GM18499 (cell line): Measurements from ENCODE around the gene URB2.
"Not testable (repeated sequence)": the region's sequence is repeated elsewhere in the genome, so short reads cannot be mapped to it uniquely, and the experiment has no call there.

Experiments
- ATAC-seq: cut with Tn5 transposase; IDR thresholded peaks from one replicate; pipeline ENCODE4 v1.9.1; 2021; ENCODE audit warnings: moderate number of reproducible peaks; ENCODE audit not compliant: insufficient read depth, unreplicated experiment

Gene URB2

DNA sequence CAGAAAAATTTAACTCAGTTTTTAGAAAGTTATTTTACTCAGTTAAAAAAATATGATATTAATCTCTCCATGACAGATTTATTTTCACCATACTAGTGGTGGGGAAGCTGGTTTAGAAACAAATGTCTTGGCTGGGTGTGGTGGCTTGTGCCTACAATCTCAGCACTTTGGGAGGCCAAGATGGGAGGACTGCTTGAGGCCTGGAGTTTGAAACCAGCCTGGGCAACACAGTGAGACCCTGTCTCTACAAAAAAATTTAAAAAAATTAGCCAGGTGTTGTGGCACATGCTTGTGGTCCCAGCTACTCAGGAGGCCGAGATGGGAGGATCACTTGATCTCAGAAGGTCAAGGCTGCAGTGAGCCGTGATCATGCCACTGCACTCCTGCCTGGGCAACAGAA, 17.5 kb upstream of the URB2 start:
- no peak for ATAC-seq

DNA sequence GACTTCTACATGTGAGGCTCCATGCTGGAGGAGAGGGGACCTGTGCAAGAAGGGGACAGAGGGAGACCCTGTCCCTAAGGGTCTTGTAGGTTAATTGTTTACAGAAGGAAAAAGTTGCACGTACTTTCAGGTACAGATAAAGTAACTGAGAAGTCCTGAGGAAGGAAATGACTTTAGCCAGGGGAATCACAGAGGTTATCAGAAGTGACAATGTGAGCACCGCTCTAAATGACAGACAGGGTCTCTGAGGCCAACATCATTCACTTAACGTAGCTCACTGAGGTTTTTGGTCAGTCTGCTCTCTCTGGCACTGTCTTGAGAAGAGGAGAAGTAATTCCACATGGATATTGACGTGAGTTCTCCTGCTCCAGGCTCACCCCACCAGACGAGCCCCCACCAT, 12.1 kb upstream of the URB2 start:
- no peak for ATAC-seq

- ATAC-seq = no peak
Observed at GRCh38 chr1:229614701-229615100, 11.3 kb upstream of the URB2 start.

DNA sequence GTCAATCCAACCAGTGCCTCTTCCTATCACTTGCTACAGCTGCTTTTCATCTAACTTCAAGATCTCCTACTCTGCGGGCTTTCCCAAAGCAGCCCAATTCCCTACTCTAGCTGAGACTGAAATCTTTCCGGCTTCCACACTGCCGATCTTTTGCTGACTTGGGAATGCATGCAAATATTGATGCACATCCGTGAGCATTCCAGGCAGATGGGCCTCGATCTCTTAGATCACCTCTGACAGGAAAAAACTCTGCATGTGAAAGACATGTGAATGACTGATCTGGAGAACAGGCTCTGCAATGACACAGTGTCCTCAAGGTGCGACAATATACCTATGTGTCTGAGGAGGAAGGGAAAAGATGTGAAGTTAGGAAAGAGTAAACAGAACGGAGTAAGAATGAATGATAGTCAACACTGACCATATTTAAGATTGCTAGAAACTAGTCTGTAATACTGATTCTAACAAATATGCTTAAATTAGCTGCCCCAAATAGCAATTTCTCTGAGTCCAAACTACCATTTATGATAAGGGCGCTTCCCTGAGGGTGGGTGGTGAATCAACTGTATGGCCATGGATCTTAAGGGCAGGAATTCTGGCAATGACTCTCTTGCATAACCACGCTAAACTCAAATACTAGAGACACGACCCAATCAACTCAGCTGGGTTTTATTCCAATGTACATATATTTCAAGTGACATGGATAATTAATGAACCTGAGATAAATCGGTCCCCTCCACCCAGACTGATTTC, 8.5 kb upstream of the URB2 start:
- ATAC-seq = no peak

GRCh38 chr1:229619002-229619401, 7.0 kb upstream of the URB2 start:
- ATAC-seq = no peak

- ATAC-seq = no peak
Observed at GRCh38 chr1:229619614-229620013, 6.4 kb upstream of the URB2 start.

- ATAC-seq = no peak
Observed at GRCh38 chr1:229620876-229621275, 5.2 kb upstream of the URB2 start.

- ATAC-seq = no peak
Observed at GRCh38 chr1:229621663-229622062, 4.4 kb upstream of the URB2 start.

DNA sequence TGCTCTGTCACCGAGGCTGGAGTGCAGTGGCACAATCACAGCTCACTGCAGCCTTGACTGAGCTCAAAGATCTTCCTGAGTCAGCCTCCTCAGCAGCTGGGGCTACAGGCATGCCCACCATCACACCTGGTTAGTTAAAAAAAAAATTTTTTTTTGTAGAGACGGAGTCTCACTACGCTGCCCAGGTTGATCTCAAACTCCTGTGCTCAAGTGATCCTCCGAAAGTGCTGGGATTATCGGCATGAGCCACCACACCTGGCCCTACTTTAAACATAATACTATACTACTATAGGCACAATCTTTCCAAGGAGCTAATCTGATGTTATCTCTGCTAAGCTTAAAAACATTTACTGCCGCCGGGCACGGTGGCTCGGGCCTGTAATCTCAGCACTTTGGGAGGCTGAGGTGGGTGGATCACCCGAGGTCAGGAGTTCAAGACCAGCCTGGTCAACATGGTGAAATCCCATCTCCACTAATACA, 3.4 kb upstream of the URB2 start:
- ATAC-seq = not testable (repeated sequence)

- no peak for ATAC-seq
Observed at GRCh38 chr1:229623225-229623624, 2.8 kb upstream of the URB2 start.

GRCh38 chr1:229623838-229624237, 2.2 kb upstream of the URB2 start:
- ATAC-seq = no peak

GRCh38 chr1:229624521-229625070, 1.5 kb upstream of the URB2 start:
- ATAC-seq = no peak

DNA sequence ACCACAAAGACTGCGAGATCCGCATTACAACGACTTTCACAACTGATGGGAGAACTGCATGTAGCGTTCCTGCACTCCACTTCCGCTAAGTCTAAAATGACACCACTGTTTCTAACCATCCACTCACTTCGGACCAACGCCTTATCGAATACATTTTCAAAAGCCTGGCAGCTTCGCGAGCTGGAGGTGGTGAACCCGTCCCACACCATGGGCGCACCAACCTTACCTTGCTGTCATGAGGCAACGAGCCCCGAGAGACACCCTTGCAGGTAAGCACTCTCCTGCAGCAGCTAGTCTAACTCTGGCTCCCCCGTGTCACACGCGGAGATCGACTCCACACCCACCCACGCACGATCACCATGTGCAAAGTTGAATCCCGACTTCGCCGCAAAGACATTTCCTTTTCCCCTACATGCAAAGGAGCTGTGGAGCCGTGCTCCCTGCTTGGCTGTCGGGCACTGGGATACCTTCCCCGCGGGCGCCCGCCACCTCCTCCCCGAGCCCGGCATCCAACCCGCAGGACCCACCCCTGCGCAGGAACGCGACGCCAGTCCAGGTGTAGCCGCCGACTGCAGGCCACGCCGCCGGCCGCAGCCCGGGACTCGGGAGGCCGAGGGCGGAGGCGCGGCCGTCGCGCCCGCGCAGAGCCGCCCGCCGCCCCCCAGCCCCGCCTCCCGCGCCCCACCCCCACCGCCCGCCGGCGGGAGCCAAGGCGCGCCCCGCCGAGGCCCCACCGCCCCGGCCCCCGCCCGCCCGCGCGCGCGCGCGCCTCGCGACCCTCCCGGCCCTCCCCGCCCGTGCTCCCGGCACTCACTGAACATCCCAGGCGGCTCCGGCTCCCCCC, 754 bp upstream of the URB2 start:
- no peak for ATAC-seq

DNA sequence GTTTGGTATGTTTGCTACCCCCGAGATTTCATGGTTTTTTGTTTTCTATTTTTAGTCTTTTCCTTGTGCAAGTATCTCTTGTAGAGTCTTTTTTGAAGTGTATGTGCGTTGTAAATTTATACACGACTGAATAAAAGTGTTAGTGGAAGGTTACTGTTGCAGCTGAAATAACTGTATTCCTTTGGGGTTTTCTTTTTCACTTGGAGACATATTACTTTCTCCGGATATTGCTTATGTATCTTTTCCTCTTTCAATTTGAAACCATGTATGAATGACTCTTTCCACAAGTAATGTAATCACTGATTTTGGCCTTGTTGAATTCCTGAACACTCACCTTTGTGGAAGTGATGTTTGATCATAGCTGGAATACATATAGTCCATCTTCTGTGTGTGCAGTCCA, 956 bp downstream of the URB2 start:
- no peak for ATAC-seq

- ATAC-seq = no peak
Observed at GRCh38 chr1:229629261-229629660, 3.2 kb downstream of the URB2 start.

DNA sequence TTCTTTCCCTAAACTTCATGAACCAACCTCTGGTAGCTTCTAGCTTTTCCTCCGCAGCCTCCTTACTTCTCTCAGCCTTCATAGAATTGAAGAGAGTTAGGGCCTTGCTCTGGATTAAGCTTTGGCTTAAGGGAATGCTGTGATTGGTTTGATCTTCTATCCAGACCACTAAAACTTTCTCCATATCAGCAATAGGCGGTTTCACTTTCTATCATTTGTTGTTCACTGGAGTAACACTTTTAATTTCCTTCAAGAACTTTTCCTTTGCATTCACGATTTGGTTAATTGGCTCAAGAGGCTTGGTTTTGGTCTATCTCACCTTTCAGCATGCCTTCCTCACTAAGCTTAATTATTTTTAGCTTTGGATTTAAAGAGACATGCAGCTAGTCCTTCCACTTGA, 5.1 kb downstream of the URB2 start:
- ATAC-seq = no peak

- ATAC-seq = no peak
Observed at GRCh38 chr1:229631966-229632365, 5.9 kb downstream of the URB2 start.

- no peak for ATAC-seq
Observed at GRCh38 chr1:229636042-229636441, 10.0 kb downstream of the URB2 start.

- no peak for ATAC-seq
Observed at GRCh38 chr1:229637746-229638145, 11.7 kb downstream of the URB2 start.

- no peak for ATAC-seq
Observed at GRCh38 chr1:229640455-229640854, 14.4 kb downstream of the URB2 start.

DNA sequence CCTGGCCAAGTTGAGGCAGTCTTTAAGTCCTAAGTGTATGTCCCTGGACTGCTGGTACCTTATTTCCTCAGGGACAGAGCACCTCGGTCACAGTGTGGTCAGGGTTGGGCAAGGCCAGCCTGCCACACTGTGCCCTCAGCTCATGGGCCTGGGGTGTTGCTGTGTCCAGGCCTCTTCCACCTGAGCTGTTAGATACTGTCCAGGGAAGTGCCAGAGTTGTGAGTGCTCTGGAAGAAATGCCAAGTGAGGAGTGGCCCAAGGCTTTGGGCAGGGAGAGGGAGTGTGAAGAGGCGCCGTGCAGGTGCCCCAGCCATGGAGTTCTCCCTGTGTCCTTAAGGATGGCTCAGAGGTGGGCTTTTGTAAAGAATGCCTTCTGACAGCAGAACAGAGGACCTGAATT, 15.3 kb downstream of the URB2 start:
- no peak for ATAC-seq
